GM19023 (cell line): Measurements from ENCODE around the gene CSAG2.

Experiments
- ATAC-seq: cut with Tn5 transposase; IDR thresholded peaks from one replicate; pipeline ENCODE4 v1.9.1; 2021; ENCODE audit warnings: mild to moderate bottlenecking, moderate library complexity; ENCODE audit not compliant: unreplicated experiment

Gene CSAG2

DNA sequence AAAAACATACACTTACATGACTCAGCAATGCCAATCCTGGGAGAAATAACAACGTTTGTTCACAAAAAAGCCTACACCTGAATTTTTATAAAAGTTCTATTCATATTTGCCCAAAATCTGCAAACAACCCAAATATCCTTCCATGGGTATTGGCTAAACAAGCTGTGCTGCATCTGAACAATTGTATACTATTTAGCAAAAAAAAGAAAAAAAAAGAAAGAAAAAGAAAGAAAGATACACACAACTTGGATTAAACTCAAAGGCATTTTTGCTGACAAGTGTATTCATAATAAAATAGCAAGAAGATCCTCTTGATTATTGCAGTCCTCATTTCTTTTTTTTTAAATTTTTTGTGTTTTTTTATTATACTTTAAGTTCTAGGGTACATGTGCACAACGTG lies 34.9 kb downstream of the CSAG2 start:
- no peak for ATAC-seq

DNA sequence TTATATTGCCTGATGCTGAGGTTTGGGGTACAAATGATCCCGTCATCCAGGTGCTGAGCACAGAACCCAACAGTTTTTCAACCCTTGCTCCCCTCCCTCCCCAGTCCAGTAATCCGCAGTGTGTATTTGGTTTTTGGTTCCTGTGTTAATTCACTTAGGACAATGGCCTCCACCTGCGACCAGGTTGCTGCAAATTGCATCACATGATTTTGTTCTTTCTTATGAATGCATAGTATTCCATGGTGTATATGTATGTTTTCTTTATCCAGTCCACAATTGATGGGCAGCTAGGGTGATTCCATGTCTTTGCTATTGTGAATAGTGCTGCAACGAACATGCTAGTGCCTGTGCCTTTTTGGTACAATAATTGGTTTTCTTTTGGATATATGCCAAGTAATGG lies 46.0 kb downstream of the CSAG2 start:
- no peak for ATAC-seq

DNA sequence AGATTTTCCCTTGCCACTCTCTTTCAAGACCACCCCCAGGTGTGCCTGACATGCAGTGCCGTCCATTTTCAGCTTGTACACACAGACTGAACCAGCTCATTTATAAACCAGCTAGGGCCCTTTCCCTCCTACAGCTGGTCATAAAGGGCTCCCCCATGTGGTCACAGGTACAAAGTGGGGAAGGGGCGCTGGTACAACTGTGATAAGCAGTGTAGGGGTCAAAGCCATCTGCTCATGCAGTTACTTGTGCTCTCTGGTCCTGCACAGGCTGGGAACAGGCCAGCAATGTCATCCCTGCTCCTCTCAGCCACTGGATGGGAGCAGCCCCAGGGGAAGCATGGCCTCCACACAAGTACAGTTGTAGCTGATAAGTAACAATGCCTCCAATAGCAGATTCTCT lies 50.8 kb downstream of the CSAG2 start:
- no peak for ATAC-seq
